C4-2B (cell line): ENCODE measurements around the gene TMEM9.

Source experiments
- ZFX ChIP-seq: fragments of 450-650 bp; IDR thresholded peaks from 2 replicates; pipeline ENCODE4 v1.6.1; 2017
- TF ChIP-seq, protein P1 (sequence below): fragments of 450-650 bp; conservative IDR thresholded peaks from 2 replicates; pipeline ENCODE4 v1.5.1; 2017; ENCODE audit warnings: mild to moderate bottlenecking

DNA sequence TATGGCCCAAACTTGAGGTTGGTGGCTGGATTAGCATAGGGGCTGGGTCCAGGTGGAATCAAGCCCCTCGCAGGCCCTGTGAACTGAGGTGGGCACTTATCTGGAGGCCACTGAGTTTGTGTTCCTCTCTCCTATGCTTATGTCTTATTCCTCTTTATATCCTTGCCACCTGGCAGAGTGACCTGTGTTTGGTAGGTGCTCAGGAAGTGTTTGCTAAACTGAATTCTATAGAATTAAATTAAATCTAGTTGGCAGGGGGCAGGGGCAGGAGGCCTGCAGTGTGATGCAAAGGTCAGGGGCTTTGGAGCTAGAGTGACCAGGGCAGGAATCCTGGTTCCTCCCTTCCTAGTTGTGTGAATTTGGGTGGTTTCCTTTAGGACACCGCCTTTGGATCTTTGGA, 1.1 kb upstream of the TMEM9 start:
- TF ChIP-seq, protein P1, sequence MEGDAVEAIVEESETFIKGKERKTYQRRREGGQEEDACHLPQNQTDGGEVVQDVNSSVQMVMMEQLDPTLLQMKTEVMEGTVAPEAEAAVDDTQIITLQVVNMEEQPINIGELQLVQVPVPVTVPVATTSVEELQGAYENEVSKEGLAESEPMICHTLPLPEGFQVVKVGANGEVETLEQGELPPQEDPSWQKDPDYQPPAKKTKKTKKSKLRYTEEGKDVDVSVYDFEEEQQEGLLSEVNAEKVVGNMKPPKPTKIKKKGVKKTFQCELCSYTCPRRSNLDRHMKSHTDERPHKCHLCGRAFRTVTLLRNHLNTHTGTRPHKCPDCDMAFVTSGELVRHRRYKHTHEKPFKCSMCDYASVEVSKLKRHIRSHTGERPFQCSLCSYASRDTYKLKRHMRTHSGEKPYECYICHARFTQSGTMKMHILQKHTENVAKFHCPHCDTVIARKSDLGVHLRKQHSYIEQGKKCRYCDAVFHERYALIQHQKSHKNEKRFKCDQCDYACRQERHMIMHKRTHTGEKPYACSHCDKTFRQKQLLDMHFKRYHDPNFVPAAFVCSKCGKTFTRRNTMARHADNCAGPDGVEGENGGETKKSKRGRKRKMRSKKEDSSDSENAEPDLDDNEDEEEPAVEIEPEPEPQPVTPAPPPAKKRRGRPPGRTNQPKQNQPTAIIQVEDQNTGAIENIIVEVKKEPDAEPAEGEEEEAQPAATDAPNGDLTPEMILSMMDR: no peak
- TF ChIP-seq ZFX: no peak
